NT2/D1 (cell line): ENCODE results near the gene ELL3.
"Not testable (repeated sequence)": the region's sequence is repeated elsewhere in the genome, so short reads cannot be mapped to it uniquely, and the experiment has no call there.

ENCODE experiments used
- DNase-seq: peaks from one replicate; pipeline ENCODE4 v3.0.0-alpha.2; 2011; ENCODE audit warnings: low read depth, low spot score
- H3K27me3 ChIP-seq: 2 replicates; pipeline ENCODE4 v1.6.0; 2011; ENCODE audit warnings: mild to moderate bottlenecking; ENCODE audit not compliant: insufficient read length, insufficient read depth
- H3K36me3 ChIP-seq: 2 replicates; pipeline ENCODE4 v1.6.1; 2011; ENCODE audit warnings: mild to moderate bottlenecking, low read length, mixed read lengths; ENCODE audit not compliant: insufficient read depth, insufficient read length
- H3K4me1 ChIP-seq: 2 replicates; pipeline ENCODE4 v1.5.1; 2011; ENCODE audit not compliant: insufficient read depth, insufficient read length
- H3K4me3 ChIP-seq: 2 replicates; pipeline ENCODE4 v1.5.1; 2011; ENCODE audit warnings: low read depth; ENCODE audit not compliant: insufficient read length
- H3K9ac ChIP-seq: 2 replicates; pipeline ENCODE4 v1.6.0; 2011; ENCODE audit warnings: low read depth; ENCODE audit not compliant: insufficient read length
- H3K9me3 ChIP-seq: 2 replicates; pipeline ENCODE4 v1.5.1; 2011; ENCODE audit warnings: mild to moderate bottlenecking, low read length; ENCODE audit not compliant: insufficient read depth
- SUZ12 ChIP-seq: IDR thresholded peaks from 2 replicates; pipeline ENCODE4 v1.6.1; 2011; ENCODE audit not compliant: insufficient read length, insufficient read depth; ENCODE audit errors: extremely low read depth
- YY1 ChIP-seq: IDR thresholded peaks from 2 replicates; pipeline ENCODE4 v1.6.1; 2011; ENCODE audit not compliant: insufficient read length, insufficient read depth
- ZNF274 ChIP-seq: IDR thresholded peaks from 2 replicates; pipeline ENCODE4 v1.6.1; 2011; ENCODE audit warnings: mild to moderate bottlenecking, low read depth, low read length

Gene ELL3

DNA sequence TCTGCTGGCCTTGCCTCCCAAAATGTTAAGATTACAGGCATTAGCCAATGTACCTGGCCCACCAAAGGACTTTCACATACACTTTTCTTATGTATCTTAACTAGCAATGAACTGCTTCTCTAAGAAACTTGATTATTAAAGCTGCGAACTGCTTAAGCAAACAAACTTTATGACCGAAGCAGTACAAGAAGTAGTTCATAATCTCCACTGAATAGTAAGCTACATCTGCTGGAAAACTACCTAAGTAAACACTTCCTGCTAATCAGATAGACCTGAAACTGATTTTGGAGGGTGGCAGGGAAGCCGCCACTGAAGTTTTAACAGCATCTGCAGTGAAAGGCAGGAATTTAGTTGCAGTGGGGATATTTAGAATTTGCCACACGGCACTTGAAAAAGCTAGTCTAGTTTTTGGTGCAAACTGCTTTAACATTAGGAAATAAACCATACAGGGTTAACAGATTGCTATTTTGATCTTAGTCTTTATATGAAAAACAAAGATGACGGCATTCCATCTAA, 31.7 kb upstream of the ELL3 start:
- Histone ChIP-seq H3K4me3 (no peak overlapping the region), H3K9me3 (no peaks in the 10 kb centered on the region), H3K27me3 (no peaks in the 10 kb centered on the region), H3K36me3 (peaks cover 80% of the 10 kb centered on the region), H3K4me1 (no peaks in the 10 kb centered on the region), H3K9ac (no peak overlapping the region)
- no peak for DNase-seq
- TF ChIP-seq ZNF274 (no peak), YY1 (no peak)

DNA sequence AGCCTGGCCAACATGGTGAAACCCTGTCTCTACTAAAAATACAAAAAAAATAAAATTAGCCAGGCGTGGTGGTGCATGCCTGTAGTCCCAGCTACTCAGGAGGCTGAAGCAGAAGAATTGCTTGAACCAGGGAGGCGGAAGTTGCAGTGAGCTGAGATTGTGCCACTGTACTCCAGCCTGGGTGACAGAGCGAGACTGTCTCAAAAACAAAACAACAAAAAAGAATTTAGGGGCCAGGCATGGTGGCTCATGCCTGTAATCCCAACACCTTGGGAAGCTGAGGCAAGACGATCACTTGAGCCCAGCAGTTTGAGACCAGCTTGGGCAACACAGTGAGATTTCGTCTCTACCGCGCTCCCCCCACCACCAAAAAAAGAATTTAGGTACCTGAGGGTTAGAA, 25.9 kb upstream of the ELL3 start:
- peaks cover 70% of the 10 kb centered on the region for H3K36me3 ChIP-seq
- H3K9me3 ChIP-seq, H3K9ac ChIP-seq: not testable (repeated sequence)

DNA sequence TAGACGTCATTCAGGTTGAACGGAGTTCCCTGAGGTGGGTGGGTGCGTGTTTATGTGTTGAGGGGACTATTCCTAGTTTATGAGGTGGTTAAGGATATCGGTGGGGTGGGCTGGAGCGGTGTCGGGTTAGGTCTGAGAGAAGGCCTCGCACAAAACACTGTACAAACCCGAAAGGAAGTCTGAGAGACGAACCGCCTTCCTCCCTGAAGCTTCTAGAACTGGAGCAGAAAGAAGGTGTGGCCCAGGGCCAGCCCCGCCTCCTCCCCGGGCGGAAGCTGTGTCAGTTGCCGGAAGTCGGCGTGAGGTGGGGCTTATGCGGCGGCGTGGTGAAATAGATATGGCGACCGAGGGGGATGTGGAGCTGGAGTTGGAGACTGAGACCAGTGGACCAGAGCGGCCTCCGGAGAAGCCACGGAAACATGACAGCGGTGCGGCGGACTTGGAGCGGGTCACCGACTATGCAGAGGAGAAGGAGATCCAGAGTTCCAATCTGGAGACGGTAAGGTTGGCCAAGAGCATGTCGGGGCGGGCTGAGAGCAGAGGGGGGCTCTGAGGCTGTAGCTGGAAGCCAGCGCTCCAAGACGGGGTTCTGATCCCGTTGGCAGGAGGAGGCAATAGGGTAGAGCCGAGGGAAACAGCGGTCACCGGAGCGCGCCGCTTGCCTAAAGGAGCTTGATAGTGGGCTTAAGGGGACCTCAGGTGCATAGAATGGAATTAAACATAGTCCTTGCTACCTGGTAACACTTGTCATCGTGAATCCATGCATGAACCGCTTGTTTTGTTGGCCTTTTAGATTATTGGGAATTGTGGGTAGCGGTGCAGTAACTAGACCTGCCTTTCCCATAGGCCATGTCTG, 23.7 kb upstream of the ELL3 start, which contains the start of gene HYPK:
Gene HYPK, plus strand, starts transcription at position 314 of the 856 bp plus-strand sequence. Its CDS starts 24 bp downstream, at position 338.
- Histone ChIP-seq H3K36me3 (peaks cover 71% of the 10 kb centered on the region), H3K4me3 (peak within 1 kb of the TSS; percentile 89), H3K9ac (peak within 1 kb of the TSS; percentile 91), H3K9me3 (no peaks in the 10 kb centered on the region), H3K27me3 (no peaks in the 10 kb centered on the region), H3K4me1 (peaks cover 3% of the 10 kb centered on the region)
- DNase-seq, result peak; percentile 58
- no peak for TF ChIP-seq SUZ12
- TF ChIP-seq ZNF274, result no peak
- peak; percentile 17 for TF ChIP-seq YY1

More for the DNA sequence above, 25.9 kb upstream of the ELL3 start:
- H3K27me3 ChIP-seq, H3K4me1 ChIP-seq, H3K4me3 ChIP-seq, DNase-seq: not testable (repeated sequence)

DNA sequence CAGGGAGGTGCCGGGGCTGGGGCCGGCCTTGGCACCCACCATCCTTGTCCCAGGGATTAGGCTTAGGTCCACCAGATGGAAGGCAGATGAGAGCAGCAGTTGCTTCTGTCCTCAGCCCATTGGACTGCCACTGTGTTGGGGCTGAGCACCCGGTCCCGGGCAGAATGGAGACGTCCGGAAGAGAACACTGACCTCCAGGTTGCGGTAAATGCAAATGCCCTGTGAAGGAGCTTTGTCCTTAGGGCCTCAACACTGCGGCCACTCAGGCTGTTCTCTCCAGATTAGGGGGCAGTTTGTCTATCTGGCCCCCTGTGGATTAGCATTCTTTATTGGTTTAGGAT, 23.1 kb upstream of the ELL3 start, which contains the start of gene SERINC4:
Gene SERINC4, minus strand, starts transcription at position 276 of the 341 bp plus-strand sequence. Its CDS starts 234 bp downstream, at position 42.
- DNase-seq, result no peak
- H3K36me3 ChIP-seq, result peaks cover 72% of the 10 kb centered on the region

GRCh38 chr15:43799209-43799944, 22.6 kb upstream of the ELL3 start:
- H3K9me3 ChIP-seq, result no peaks in the 10 kb centered on the region
- no peak overlapping the region for H3K4me3 ChIP-seq
- H3K27me3 ChIP-seq, result no peaks in the 10 kb centered on the region
- H3K36me3 ChIP-seq, result peaks cover 72% of the 10 kb centered on the region
- no peak for TF ChIP-seq ZNF274
- no peak for TF ChIP-seq YY1
- no peak for TF ChIP-seq SUZ12
- no peak for DNase-seq
- no peak overlapping the region for H3K9ac ChIP-seq
- H3K4me1 ChIP-seq, result peaks cover 5% of the 10 kb centered on the region

More for the DNA sequence above, 23.1 kb upstream of the ELL3 start, which contains the start of gene SERINC4:
- H3K27me3 ChIP-seq, result no peaks in the 10 kb centered on the region
- peak within 1 kb of the TSS; percentile 89 for H3K4me3 ChIP-seq
- H3K9me3 ChIP-seq, result no peaks in the 10 kb centered on the region
- peaks cover 3% of the 10 kb centered on the region for H3K4me1 ChIP-seq
- TF ChIP-seq ZNF274, result no peak
- TF ChIP-seq SUZ12, result no peak
- TF ChIP-seq YY1, result no peak
- H3K9ac ChIP-seq, result peak within 1 kb of the TSS; percentile 91

DNA sequence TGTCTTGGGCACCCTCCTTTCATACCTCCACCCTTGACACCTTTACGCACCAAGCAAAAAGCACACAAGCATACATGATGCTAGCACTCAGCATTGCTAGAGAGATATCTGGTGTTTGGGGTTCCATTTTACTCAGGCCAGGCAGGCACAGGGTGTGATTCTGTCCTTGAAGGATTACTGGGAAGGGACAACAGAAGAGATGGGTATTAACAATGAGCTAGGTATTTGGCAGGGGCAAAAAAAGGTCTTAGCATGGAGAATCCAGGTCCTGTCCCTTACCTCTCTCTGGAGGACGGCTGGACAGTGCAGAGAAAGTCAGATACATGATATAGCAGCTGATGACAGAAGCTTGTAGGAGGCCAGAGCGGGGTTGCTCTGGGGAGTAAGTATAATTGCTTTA, 19.8 kb upstream of the ELL3 start:
- Histone ChIP-seq H3K27me3 (no peaks in the 10 kb centered on the region), H3K9ac (no peak overlapping the region), H3K9me3 (no peaks in the 10 kb centered on the region), H3K36me3 (peaks cover 70% of the 10 kb centered on the region), H3K4me1 (peaks cover 9% of the 10 kb centered on the region), H3K4me3 (no peak overlapping the region)
- no peak for DNase-seq
- TF ChIP-seq SUZ12 (no peak), YY1 (no peak), ZNF274 (no peak)

DNA sequence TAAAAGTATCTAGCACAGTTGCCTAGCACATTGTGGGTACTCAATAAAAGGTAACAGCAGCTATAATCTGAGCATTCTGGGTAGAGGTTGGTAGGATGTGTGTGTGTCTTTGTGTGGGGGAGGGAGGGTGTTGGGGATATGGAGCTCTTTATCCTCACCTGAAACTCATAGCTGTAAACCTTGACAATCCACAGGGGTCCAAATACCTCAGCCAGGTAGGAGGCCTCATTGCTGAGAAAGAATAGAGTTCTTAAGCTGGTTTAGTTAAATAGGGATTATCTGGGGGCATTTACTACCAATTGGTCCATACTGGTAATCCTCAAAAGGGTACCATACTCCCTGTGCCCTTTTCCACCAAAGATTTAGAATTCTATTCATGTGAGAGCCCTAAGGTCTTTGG, 19.2 kb upstream of the ELL3 start:
- no peak overlapping the region for H3K9ac ChIP-seq
- no peak for TF ChIP-seq SUZ12
- no peak for TF ChIP-seq YY1
- TF ChIP-seq ZNF274, result no peak
- no peaks in the 10 kb centered on the region for H3K27me3 ChIP-seq
- H3K4me3 ChIP-seq, result no peak overlapping the region
- peaks cover 9% of the 10 kb centered on the region for H3K4me1 ChIP-seq
- H3K9me3 ChIP-seq, result no peaks in the 10 kb centered on the region
- peaks cover 65% of the 10 kb centered on the region for H3K36me3 ChIP-seq
- DNase-seq, result no peak
